Panc1 (cell line): ENCODE measurements around the gene DFFB.

Source experiments
- CTCF ChIP-seq: fragments of 450-650 bp; IDR thresholded peaks from 2 replicates; pipeline ENCODE4 v1.5.1; 2017; ENCODE audit warnings: mild to moderate bottlenecking
- POLR2AphosphoS5 ChIP-seq: IDR thresholded peaks from 2 replicates; pipeline ENCODE4 v1.6.1; 2012; ENCODE audit warnings: mild to moderate bottlenecking, low read depth, low read length, moderate library complexity
- TCF7L2 ChIP-seq: IDR thresholded peaks from 2 replicates; pipeline ENCODE4 v1.6.1; 2011; ENCODE audit warnings: mild to moderate bottlenecking, low read depth, low read length, inconsistent platforms

GRCh38 chr1:3928586-3928985, 71.3 kb downstream of the DFFB start:
- TF ChIP-seq CTCF (no peak), TCF7L2 (no peak), POLR2AphosphoS5 (no peak)
